ENCODE data around the gene AFAP1L1.

- TF ChIP-seq, protein P1, sequence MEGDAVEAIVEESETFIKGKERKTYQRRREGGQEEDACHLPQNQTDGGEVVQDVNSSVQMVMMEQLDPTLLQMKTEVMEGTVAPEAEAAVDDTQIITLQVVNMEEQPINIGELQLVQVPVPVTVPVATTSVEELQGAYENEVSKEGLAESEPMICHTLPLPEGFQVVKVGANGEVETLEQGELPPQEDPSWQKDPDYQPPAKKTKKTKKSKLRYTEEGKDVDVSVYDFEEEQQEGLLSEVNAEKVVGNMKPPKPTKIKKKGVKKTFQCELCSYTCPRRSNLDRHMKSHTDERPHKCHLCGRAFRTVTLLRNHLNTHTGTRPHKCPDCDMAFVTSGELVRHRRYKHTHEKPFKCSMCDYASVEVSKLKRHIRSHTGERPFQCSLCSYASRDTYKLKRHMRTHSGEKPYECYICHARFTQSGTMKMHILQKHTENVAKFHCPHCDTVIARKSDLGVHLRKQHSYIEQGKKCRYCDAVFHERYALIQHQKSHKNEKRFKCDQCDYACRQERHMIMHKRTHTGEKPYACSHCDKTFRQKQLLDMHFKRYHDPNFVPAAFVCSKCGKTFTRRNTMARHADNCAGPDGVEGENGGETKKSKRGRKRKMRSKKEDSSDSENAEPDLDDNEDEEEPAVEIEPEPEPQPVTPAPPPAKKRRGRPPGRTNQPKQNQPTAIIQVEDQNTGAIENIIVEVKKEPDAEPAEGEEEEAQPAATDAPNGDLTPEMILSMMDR (conservative IDR thresholded peaks at IDR 0.05; ENCODE audit: low read length): no peak
- TF ChIP-seq EZH2phosphoT487 (IDR thresholded peaks at IDR 0.05; ENCODE audit: borderline replicate concordance, low read depth, low read length): no peak
Observed at GRCh38 chr5:149257889-149258705, 13.6 kb upstream of the AFAP1L1 start.

Data from OCI-LY7 (cell line).